IMR-90 (cell line): ENCODE data around the gene PALLD. TPM values are rescaled to one million over a fixed set of nuclear protein-coding genes. Genes with fewer than 3 reads are reported as not detected.

Source experiments
- ATAC-seq: fragments of 200-7000 bp; cut with Tn5 transposase; 2 replicates; pipeline ENCODE4 v1.9.1; 2020; ENCODE audit warnings: low read depth, mild to moderate bottlenecking, moderate library complexity
- BruUV-seq: library from RNA; stranded (reverse); fragments of 400-500 nt; replicated peaks from 2 replicates; lab custom pipeline; 2021; lab: Mats Ljungman, UMichigan
- CTCF ChIA-PET: fragments of 300-600 bp; formaldehyde crosslinking; extraction: SDS; loops from one replicate; lab custom pipeline; 2021; ENCODE audit warnings: antibody characterized with exemption; lab: Yijun Ruan, JAX
- POLR2A ChIA-PET: fragments of 300-600 bp; sonication (Branson Sonifier 250); formaldehyde crosslinking; loops from one replicate; lab custom pipeline; 2022; ENCODE audit warnings: antibody characterized with exemption; ENCODE audit not compliant: unreplicated experiment; lab: Charles Lee
- DNase-seq: peaks from one replicate; pipeline ENCODE4 v3.0.0; 2013
- H2AFZ ChIP-seq: replicated peaks from 2 replicates; pipeline ENCODE3; 2013; ENCODE audit warnings: low read length, mild to moderate bottlenecking; ENCODE audit not compliant: poor library complexity
- H2AK5ac ChIP-seq: 2 replicates; pipeline ENCODE4 v1.6.1; 2013; ENCODE audit warnings: low read depth, low read length, inconsistent platforms
- H2AK9ac ChIP-seq: replicated peaks from 2 replicates; pipeline ENCODE3; 2013; ENCODE audit warnings: mild to moderate bottlenecking, low read depth, low read length, moderate library complexity; ENCODE audit not compliant: poor library complexity
- H2BK120ac ChIP-seq: 2 replicates; pipeline ENCODE4 v1.6.1; 2013; ENCODE audit warnings: low read depth, low read length, inconsistent platforms
- H2BK15ac ChIP-seq: 3 replicates; pipeline ENCODE4 v1.6.1; 2013; ENCODE audit warnings: low read depth, low read length, inconsistent platforms
- H2BK20ac ChIP-seq: 2 replicates; pipeline ENCODE4 v1.6.1; 2013; ENCODE audit warnings: low read depth, mild to moderate bottlenecking, inconsistent platforms, low read length, moderate library complexity
- H2BK5ac ChIP-seq: 2 replicates; pipeline ENCODE4 v1.6.1; 2013; ENCODE audit warnings: mild to moderate bottlenecking, low read depth, low read length, inconsistent platforms; ENCODE audit not compliant: poor library complexity, severe bottlenecking
- H3K14ac ChIP-seq: replicated peaks from 2 replicates; pipeline ENCODE4 v1.6.1; 2013; ENCODE audit warnings: low read depth, low read length, inconsistent platforms
- H3K18ac ChIP-seq: 2 replicates; pipeline ENCODE4 v1.6.1; 2013; ENCODE audit warnings: low read depth, low read length, control low read depth
- H3K23ac ChIP-seq: 2 replicates; pipeline ENCODE4 v1.6.1; 2013; ENCODE audit warnings: low read depth, low read length, inconsistent platforms
- H3K27ac ChIP-seq: 2 replicates; pipeline ENCODE4 v1.5.1; 2013; ENCODE audit warnings: mild to moderate bottlenecking, control low read depth, low read length; ENCODE audit not compliant: insufficient read depth
- H3K27me3 ChIP-seq: 2 replicates; pipeline ENCODE4 v1.6.1; 2013; ENCODE audit warnings: low read length; ENCODE audit not compliant: control insufficient read depth, insufficient read depth
- H3K36me3 ChIP-seq: 2 replicates; pipeline ENCODE4 v1.6.1; 2013; ENCODE audit warnings: low read length, mixed read lengths; ENCODE audit not compliant: control insufficient read depth, insufficient read depth
- H3K4ac ChIP-seq: 2 replicates; pipeline ENCODE4 v1.6.1; 2013; ENCODE audit warnings: low read depth, low read length, inconsistent platforms
- H3K4me1 ChIP-seq: 2 replicates; pipeline ENCODE4 v1.6.1; 2013; ENCODE audit warnings: low read length, mixed read lengths; ENCODE audit not compliant: control insufficient read depth, insufficient read depth
- H3K4me2 ChIP-seq: 2 replicates; pipeline ENCODE4 v1.6.1; 2013; ENCODE audit warnings: low read depth, mild to moderate bottlenecking, control low read depth, low read length, moderate library complexity
- H3K4me3 ChIP-seq: 2 replicates; pipeline ENCODE4 v1.5.1; 2013; ENCODE audit warnings: low read depth, mild to moderate bottlenecking, control low read depth, low read length, moderate library complexity; ENCODE audit not compliant: insufficient read depth
- H3K56ac ChIP-seq: 2 replicates; pipeline ENCODE4 v1.6.1; 2013; ENCODE audit warnings: low read length, inconsistent platforms; ENCODE audit not compliant: insufficient read depth; ENCODE audit errors: extremely low read depth
- H3K79me1 ChIP-seq, 2 experiments: 2 replicates each; pipeline ENCODE4 v1.6.1; 2013; ENCODE audit warnings: low read length in 2 of 2, inconsistent platforms in 1 of 2, low read depth in 1 of 2
- H3K9ac ChIP-seq: 2 replicates; pipeline ENCODE4 v1.6.1; 2013; ENCODE audit warnings: low read depth, low read length, control low read depth
- H3K9me1 ChIP-seq: 2 replicates; pipeline ENCODE4 v1.6.1; 2013; ENCODE audit warnings: low read length, inconsistent platforms; ENCODE audit not compliant: insufficient read depth
- H3K9me3 ChIP-seq: 2 replicates; pipeline ENCODE4 v1.6.1; 2013; ENCODE audit warnings: low read length; ENCODE audit not compliant: control insufficient read depth, insufficient read depth
- H4K20me1 ChIP-seq: 2 replicates; pipeline ENCODE4 v1.6.1; 2013; ENCODE audit warnings: low read length, inconsistent platforms; ENCODE audit not compliant: insufficient read depth
- H4K5ac ChIP-seq: 2 replicates; pipeline ENCODE4 v1.6.1; 2013; ENCODE audit warnings: mild to moderate bottlenecking, low read depth, low read length, control low read depth
- H4K8ac ChIP-seq, 2 experiments: 2 replicates each; pipeline ENCODE4 v1.6.1; 2013; ENCODE audit warnings: low read depth in 2 of 2, low read length in 2 of 2, control low read depth in 1 of 2, inconsistent platforms in 1 of 2
- H4K91ac ChIP-seq: 2 replicates; pipeline ENCODE4 v1.6.1; 2013; ENCODE audit warnings: low read depth, low read length, inconsistent platforms; ENCODE audit not compliant: insufficient read depth
- BHLHE40 ChIP-seq: fragments of 150-350 bp; IDR thresholded peaks from 2 replicates; pipeline ENCODE4 v1.6.1; 2016; ENCODE audit warnings: mild to moderate bottlenecking, low read depth, low read length
- CEBPB ChIP-seq: IDR thresholded peaks from 2 replicates; pipeline ENCODE4 v1.6.1; 2012; ENCODE audit warnings: low read depth, low read length, improper control_type of control experiment
- CHD1 ChIP-seq: IDR thresholded peaks from 2 replicates; pipeline ENCODE4 v1.6.1; 2012; ENCODE audit warnings: low read depth, low read length, improper control_type of control experiment
- FOS ChIP-seq: fragments of 150-350 bp; IDR thresholded peaks from 2 replicates; pipeline ENCODE4 v1.6.1; 2016; ENCODE audit warnings: low read depth, low read length
- MAFK ChIP-seq: IDR thresholded peaks from 2 replicates; pipeline ENCODE4 v1.6.1; 2012; ENCODE audit warnings: low read depth, low read length, improper control_type of control experiment
- MAZ ChIP-seq: IDR thresholded peaks from 2 replicates; pipeline ENCODE4 v1.6.1; 2012; ENCODE audit warnings: low read depth, mild to moderate bottlenecking, low read length, improper control_type of control experiment, moderate library complexity, borderline replicate concordance
- MXI1 ChIP-seq: IDR thresholded peaks from 2 replicates; pipeline ENCODE4 v1.6.1; 2012; ENCODE audit warnings: low read depth, mild to moderate bottlenecking, low read length, moderate library complexity, borderline replicate concordance
- POLR2A ChIP-seq: IDR thresholded peaks from 2 replicates; pipeline ENCODE4 v1.6.1; 2012; ENCODE audit warnings: mild to moderate bottlenecking, low read depth, low read length
- RFX5 ChIP-seq: IDR thresholded peaks from 2 replicates; pipeline ENCODE4 v1.8.0; 2012; ENCODE audit warnings: low read depth, mild to moderate bottlenecking, low read length, moderate library complexity
- SMC3 ChIP-seq: fragments of 150-350 bp; IDR thresholded peaks from 2 replicates; pipeline ENCODE4 v1.6.1; 2016; ENCODE audit warnings: low read depth, mild to moderate bottlenecking, antibody characterized with exemption, low read length, moderate library complexity
- WGBS, 2 experiments: methylation state at CpG; one replicate each; pipeline versions ENCODE4 v1.1.5 to v1.1.7; 2013; ENCODE audit warnings: missing lambda C conversion rate in 2 of 2; ENCODE audit not compliant: insufficient read length in 1 of 2; ENCODE audit errors: extremely low coverage in 2 of 2; 5-methylcytosine and 5-hydroxymethylcytosine counted together
- dilution Hi-C: fragments of 300-500 bp; cut with HindIII; formaldehyde crosslinking; loops from one replicate; pipeline ENCODE4 v1.14.3; 2018; ENCODE audit warnings: low sequenced_read_pairs; ENCODE audit not compliant: unreplicated experiment
- in situ Hi-C: fragments of 300-500 bp; cut with MboI; formaldehyde crosslinking; loops from 3 replicates; pipeline ENCODE4 v1.14.3; 2019; ENCODE audit warnings: low sequenced_read_pairs, inconsistent platforms, mixed read lengths
- intact Hi-C: fragments of 100-400 bp; cut with micrococcal nuclease; formaldehyde crosslinking; loops from 2 replicates; pipeline ENCODE4 v1.10.0; 2022
- polyA plus RNA-seq, 3 experiments: library from polyadenylated mRNA; depleted of rRNA; stranded (reverse); fragments of >200 nt; gene quantifications; 2 replicates each; pipeline ENCODE4 v1.2.3, GENCODE V29; 2012; ENCODE audit warnings: low replicate concordance in 1 of 3
- total RNA-seq: library from RNA; depleted of rRNA; stranded (reverse); fragments of >200 nt; gene quantifications from 2 replicates; pipeline ENCODE4 v1.2.3, GENCODE V29; 2012
- TF ChIP-seq, protein P1 (sequence below): fragments of 150-350 bp; IDR thresholded peaks from 2 replicates; pipeline ENCODE4 v1.6.1; 2016; ENCODE audit warnings: low read depth, mild to moderate bottlenecking, low read length, moderate library complexity, borderline replicate concordance

The PALLD gene
- total and polyA plus RNA-seq, 2 of the 4 experiments (the other 2 are of a cell fraction): 91.0 to 91.9 TPM

DNA sequence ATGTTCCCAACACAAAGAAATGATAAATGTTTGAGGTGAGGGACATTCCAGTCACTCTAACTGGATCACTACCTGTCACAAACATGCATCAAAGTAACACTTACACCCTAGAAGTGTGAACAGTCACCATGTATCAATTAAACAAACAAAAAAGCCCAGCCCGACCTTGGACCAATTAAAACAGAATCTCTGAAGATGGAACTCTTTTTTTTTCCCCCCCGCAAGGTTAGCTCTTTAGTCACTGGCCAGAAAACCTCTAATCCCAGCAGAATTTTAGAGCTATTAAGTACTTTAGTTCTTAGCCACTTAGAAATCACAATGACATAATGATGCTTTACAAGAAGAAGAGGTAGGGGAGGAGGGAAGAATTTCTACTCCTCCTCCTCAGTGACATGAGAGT lies 154.5 kb downstream of the PALLD start:
- Histone ChIP-seq H3K14ac (no peak overlapping the region), H3K4me2 (no peak overlapping the region), H3K23ac (no peak overlapping the region), H2AK9ac (no peak overlapping the region), H3K27ac (no peak overlapping the region), H2BK15ac (no peak overlapping the region), H3K9me3 (no peaks in the 10 kb centered on the region), H2BK20ac (no peak overlapping the region), H4K20me1 (no peaks in the 10 kb centered on the region), H2AFZ (no peak overlapping the region), H3K9me1 (no peaks in the 10 kb centered on the region; the same call in 1 of the 2 replicates), H3K4me3 (no peak overlapping the region), H3K9ac (no peak overlapping the region), H4K91ac (no peak overlapping the region), H3K4ac (no peak overlapping the region), H2BK5ac (no peak overlapping the region), H4K8ac (no peak overlapping the region), H3K18ac (no peak overlapping the region), H4K5ac (no peak overlapping the region), H3K56ac (no peak overlapping the region), H2AK5ac (no peak overlapping the region), H3K4me1 (peaks cover 3% of the 10 kb centered on the region), H3K27me3 (0 out of 2 replicates have a peak, but pooled peaks cover 4% of the 10 kb centered on the region), H3K79me1 (no peaks in the 10 kb centered on the region), H3K36me3 (no peaks in the 10 kb centered on the region), H2BK120ac (no peak overlapping the region)
- no CpG with 5 or more reads among the region's 2 CpGs for WGBS, 2 experiments
- in situ Hi-C loops: no loop called here
- ChIA-PET CTCF (interaction anchor here (0.5 kb wide), 1 partner anchor 41 kb away, joined by 4 read pairs; no protein-coding TSS in a partner anchor), POLR2A (no interaction called here)
- DNase-seq: no peak
- BruUV-seq: no TSS peak
- intact Hi-C loops: no loop called here
- no peak for ATAC-seq
- no peak for TF ChIP-seq CEBPB
- TF ChIP-seq CHD1: no peak
- TF ChIP-seq MAFK: no peak
- TF ChIP-seq RFX5: no peak
- TF ChIP-seq BHLHE40: no peak
- no peak for TF ChIP-seq MAZ
- TF ChIP-seq FOS: no peak
- TF ChIP-seq, protein P1, sequence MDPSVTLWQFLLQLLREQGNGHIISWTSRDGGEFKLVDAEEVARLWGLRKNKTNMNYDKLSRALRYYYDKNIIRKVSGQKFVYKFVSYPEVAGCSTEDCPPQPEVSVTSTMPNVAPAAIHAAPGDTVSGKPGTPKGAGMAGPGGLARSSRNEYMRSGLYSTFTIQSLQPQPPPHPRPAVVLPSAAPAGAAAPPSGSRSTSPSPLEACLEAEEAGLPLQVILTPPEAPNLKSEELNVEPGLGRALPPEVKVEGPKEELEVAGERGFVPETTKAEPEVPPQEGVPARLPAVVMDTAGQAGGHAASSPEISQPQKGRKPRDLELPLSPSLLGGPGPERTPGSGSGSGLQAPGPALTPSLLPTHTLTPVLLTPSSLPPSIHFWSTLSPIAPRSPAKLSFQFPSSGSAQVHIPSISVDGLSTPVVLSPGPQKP: no peak
- TF ChIP-seq POLR2A: no peak
- no peak for TF ChIP-seq SMC3
- no peak for TF ChIP-seq MXI1
- dilution Hi-C loops: no loop called here
